GM12865 (cell line): ENCODE measurements around the gene MIOX.

Source experiments
- DNase-seq: peaks from one replicate; pipeline ENCODE4 v3.0.0; 2010; ENCODE audit warnings: low read depth
- H3K4me3 ChIP-seq: 2 replicates; pipeline ENCODE4 v1.5.1; 2011; ENCODE audit warnings: mild to moderate bottlenecking, low read depth, low read length, control low read depth
- TF ChIP-seq, protein P1 (sequence below): IDR thresholded peaks from 2 replicates; pipeline ENCODE4 v1.5.1; 2011; ENCODE audit warnings: low read length, control low read depth, low read depth, inconsistent platforms; ENCODE audit not compliant: insufficient read depth; ENCODE audit errors: missing control alignments

The MIOX gene

DNA sequence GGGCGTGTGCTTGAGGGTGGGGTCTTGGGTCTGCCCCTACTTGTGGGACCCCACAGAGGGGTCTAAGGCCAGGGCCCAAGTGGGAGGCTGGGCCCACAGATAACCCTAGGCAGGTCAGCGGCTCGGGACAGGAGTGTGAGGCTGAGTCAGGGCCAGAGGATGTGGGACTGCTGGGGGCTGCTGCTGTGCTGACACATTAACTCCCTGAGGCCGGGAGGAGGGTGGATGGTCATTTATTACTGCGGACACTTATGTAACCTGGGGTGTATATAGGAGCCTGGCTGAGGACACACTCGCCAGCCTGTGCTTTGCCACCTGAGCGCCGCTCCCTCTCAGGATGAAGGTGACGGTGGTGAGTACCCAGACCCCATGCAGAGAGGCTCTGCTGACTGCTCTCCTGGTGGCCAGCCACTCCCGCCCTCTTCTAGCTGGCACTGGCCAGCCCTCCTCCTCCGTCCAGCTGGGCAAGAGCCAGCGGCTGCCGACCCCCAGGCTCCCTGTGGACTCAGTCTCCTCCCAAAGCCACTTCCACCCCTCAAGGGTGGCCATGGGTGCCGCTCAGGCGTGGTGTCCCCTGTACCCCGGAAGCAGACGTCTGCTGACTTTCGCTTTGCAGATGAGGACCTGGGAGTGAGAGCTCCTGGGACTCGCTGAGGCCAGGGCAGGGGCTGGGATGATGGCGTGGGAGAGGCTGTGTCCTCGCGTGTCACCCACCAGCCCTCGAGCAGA, at the start of gene MIOX:
MIOX (plus strand) TSS at position 299 of the 729 bp plus-strand sequence; CDS start at position 338, 39 bp downstream.
- H3K4me3 ChIP-seq: no peak within 1 kb of the TSS
- TF ChIP-seq, protein P1, sequence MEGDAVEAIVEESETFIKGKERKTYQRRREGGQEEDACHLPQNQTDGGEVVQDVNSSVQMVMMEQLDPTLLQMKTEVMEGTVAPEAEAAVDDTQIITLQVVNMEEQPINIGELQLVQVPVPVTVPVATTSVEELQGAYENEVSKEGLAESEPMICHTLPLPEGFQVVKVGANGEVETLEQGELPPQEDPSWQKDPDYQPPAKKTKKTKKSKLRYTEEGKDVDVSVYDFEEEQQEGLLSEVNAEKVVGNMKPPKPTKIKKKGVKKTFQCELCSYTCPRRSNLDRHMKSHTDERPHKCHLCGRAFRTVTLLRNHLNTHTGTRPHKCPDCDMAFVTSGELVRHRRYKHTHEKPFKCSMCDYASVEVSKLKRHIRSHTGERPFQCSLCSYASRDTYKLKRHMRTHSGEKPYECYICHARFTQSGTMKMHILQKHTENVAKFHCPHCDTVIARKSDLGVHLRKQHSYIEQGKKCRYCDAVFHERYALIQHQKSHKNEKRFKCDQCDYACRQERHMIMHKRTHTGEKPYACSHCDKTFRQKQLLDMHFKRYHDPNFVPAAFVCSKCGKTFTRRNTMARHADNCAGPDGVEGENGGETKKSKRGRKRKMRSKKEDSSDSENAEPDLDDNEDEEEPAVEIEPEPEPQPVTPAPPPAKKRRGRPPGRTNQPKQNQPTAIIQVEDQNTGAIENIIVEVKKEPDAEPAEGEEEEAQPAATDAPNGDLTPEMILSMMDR: no peak
- DNase-seq: no peak

DNA sequence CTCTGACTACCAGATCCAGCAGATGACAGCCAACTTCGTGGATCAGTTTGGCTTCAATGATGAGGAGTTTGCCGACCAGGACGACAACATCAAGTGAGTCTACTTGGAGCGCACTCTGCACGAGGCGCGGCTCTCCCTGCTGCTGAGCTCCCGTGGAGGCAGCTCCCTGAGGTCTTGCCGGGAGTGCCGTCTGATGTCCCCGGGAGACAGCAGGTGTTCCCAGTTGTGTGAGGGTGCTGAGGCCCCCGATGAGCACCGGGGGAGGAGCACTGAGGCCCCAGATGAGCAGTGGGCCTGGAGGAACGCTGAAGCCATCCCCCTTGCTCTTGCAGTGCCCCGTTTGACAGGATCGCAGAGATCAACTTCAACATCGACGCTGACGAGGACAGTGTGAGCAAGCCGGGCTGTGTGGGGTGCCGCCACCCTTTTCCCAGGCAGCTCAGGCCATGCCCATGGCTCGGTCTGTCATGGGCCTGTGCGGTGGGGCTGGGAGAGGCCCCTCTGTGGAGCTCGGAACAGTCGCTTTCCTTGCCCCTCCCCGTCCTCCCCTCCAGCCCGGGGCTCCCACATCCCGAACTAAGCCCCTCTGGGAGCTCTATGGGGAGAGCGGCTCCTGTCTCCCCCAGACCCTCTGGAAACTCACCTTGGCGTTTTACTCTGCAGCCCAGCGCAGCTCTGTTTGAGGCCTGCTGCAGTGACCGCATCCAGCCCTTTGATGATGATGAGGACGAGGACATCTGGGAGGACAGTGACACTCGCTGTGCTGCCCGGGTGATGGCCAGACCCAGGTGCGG, 49.0 kb upstream of the MIOX start:
- DNase-seq: no peak
- H3K4me3 ChIP-seq: no peak overlapping the region
- TF ChIP-seq, protein P1: no peak

DNA sequence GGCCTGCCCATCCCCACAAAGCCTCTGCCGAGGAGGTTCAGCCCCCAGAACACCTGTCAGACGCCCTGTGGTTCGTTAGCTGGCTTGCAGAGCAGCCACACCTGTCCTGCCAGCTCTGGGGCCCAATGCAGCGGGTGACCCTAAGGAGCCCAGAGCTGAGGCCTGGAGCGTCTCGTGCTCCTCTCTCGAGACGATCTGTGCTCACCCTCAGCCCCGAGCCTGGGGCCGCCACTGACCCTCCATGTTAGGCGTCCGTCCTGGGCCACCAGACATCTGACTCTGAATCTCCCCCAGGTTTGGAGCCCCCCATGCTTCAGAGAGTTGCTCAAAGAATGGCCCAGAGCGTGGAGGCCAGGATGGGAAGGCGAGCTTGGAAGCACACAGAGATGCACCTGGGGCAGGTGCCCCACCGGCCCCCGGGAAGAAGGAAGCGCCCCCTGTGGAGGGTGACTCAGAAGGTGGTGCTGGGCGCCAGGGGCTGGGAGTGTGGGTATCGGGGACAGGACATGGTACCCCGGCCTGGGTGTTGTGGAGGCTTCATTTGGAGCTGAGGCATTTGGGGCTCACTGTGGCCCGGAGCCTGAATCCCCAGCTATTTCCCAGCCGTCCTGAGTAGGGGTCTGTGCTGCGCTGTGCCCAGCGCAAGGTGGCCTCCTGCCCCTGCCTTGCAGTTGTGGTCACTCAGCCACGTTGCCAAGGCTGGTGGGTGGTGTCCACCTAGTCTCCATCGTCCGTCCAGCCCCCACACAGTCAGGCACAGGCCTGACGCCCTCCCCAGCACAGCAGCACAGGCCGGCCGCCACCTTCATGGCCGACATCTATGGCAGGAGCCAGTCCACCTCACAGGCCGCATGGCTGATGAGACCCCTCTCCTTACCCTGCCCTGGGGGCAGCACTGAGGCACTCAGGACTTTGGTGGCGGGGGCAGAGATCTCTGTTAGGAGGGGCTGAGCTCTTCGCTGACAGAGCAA, 48.1 kb upstream of the MIOX start:
- TF ChIP-seq, protein P1: no peak
- DNase-seq: no peak
- no peak overlapping the region for H3K4me3 ChIP-seq

DNA sequence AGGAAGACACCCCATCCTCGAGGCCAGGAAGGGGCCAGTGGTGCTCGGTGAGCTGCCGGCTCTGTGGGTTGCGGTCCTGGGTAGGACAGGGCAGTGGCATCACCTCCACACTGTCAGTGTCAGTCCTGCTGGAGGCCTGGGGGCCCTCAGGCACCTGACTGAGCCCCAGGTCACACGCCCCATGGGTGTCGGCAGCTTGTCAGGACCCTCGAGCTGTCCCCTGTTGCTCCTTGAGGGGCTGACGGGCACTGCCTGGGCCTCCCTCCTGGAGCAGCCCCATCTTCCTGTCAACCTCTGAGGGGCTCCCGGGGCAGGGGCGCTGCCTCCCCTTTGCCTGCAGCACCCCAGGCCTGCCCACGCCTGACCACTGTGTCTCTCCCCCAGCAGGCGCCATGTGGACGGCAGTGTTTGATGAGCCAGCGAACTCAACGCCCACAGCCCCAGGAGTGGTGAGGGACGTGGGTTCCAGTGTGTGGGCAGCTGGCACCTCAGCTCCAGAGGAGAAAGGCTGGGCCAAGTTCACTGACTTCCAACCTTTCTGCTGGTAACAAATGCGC, 47.3 kb upstream of the MIOX start:
- H3K4me3 ChIP-seq: no peak overlapping the region
- TF ChIP-seq, protein P1: no peak
- DNase-seq: no peak

DNA sequence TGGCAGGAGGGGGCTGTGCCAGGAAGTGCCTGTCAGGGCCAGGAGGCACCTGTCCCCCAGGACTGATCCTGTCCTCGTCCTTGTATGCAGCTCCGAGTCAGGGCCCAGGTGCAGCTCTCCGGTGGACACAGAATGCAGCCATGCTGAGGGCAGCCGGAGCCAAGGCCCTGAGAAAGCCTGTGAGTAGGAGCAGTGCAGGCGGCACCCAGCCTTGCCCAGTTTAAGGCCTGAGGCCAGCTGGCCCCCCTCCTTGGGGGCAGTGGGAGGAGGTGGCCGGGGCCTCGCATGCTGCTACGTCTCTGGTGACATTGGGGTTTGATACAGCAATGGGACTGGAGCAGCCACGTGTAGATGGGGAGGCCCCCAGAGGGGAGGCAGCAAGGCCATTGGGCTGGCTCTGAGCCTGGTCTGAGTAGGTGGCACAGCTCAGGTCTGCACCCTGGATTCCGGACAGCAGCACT, 46.8 kb upstream of the MIOX start:
- no peak overlapping the region for H3K4me3 ChIP-seq
- no peak for DNase-seq
- TF ChIP-seq, protein P1: no peak
